Adrenal gland (tissue), 5 donors: ENCODE measurements around the gene SBDS.

ENCODE experiments used
- POLR2A ChIP-seq, 2 donors: fragments of 450-650 bp; IDR thresholded peaks; one replicate each; pipeline ENCODE4 v1.6.1; 2017; ENCODE audit warnings: antibody characterized with exemption in 2 of 2, mild to moderate bottlenecking in 2 of 2, moderate library complexity in 1 of 2
- TF ChIP-seq, protein P1 (sequence below), 6 experiments: fragments of 450-650 bp in 4 of 6; fragments of 200-600 bp in 2 of 6; sonication (generic) in 1 of 6; IDR thresholded peaks; 1 replicate in 5 of 6; 2 replicates in 1 of 6; pipeline versions ENCODE4 v1.5.1 to v1.8.0; 2016 to 2021; ENCODE audit warnings: antibody characterized with exemption in 6 of 6, mild to moderate bottlenecking in 2 of 6, moderate library complexity in 1 of 6
- donor health status: DM: no; HTN: no; CAD: no.

DNA sequence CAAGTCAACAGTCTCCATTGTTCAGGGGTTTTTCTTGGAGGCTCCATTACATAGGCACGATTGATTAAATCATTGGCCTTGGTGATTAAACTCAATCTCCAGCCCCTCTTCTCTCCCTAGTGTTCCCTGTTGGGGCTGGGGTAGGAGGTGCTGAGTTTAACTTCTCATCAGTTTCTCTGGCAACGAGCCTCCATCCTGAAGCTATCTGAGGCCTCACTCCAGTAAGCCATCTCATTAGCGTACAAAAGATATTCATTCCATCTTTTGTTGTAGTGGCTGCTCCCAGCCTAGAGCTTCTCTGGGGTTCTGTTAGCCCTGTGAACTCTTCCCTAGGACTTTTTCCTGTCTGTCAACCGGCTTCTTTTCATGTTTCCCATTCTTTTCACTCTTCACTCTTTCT lies 12.9 kb upstream of the SBDS start:
- TF ChIP-seq, protein P1, sequence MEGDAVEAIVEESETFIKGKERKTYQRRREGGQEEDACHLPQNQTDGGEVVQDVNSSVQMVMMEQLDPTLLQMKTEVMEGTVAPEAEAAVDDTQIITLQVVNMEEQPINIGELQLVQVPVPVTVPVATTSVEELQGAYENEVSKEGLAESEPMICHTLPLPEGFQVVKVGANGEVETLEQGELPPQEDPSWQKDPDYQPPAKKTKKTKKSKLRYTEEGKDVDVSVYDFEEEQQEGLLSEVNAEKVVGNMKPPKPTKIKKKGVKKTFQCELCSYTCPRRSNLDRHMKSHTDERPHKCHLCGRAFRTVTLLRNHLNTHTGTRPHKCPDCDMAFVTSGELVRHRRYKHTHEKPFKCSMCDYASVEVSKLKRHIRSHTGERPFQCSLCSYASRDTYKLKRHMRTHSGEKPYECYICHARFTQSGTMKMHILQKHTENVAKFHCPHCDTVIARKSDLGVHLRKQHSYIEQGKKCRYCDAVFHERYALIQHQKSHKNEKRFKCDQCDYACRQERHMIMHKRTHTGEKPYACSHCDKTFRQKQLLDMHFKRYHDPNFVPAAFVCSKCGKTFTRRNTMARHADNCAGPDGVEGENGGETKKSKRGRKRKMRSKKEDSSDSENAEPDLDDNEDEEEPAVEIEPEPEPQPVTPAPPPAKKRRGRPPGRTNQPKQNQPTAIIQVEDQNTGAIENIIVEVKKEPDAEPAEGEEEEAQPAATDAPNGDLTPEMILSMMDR (IDR thresholded peaks at IDR 0.05), result no peak
- TF ChIP-seq POLR2A (IDR thresholded peaks at IDR 0.05), result no peak
